Common myeloid progenitor, CD34-positive (primary cell): ENCODE results near the gene NISCH.

ENCODE experiments used
- CTCF ChIA-PET: fragments of 350-600 bp; sonication (Branson Sonifier 250); formaldehyde crosslinking; loops from one replicate; lab custom pipeline; 2021; ENCODE audit warnings: antibody characterized with exemption; lab: Charles Lee
- POLR2A ChIA-PET: fragments of 350-600 bp; sonication (Branson Sonifier 250); formaldehyde crosslinking; loops from one replicate; lab custom pipeline; 2021; ENCODE audit warnings: antibody characterized with exemption; lab: Charles Lee
- DNase-seq, 3 donors: peaks; one replicate each; pipeline versions ENCODE4 v3.0.0 to v3.0.0-alpha.2; 2013
- H3K27ac ChIP-seq, 2 experiments: 1 replicate in 1 of 2; 2 replicates in 1 of 2; pipeline ENCODE4 v1.7.0; 2013; ENCODE audit warnings: inconsistent platforms in 2 of 2, low read length in 2 of 2, mild to moderate bottlenecking in 2 of 2, low read depth in 1 of 2, moderate library complexity in 1 of 2; ENCODE audit not compliant: severe bottlenecking in 2 of 2, insufficient read depth in 1 of 2, poor library complexity in 1 of 2
- H3K27me3 ChIP-seq, 5 experiments: replicated peaks in 2 of 5; 1 replicate in 3 of 5; 2 replicates in 2 of 5; pipeline versions ENCODE4 v1.6.1 to v1.7.0; 2013; ENCODE audit warnings: low read length in 4 of 5, mild to moderate bottlenecking in 2 of 5, moderate library complexity in 2 of 5, inconsistent platforms in 1 of 5; ENCODE audit not compliant: insufficient read depth in 5 of 5, control insufficient read depth in 4 of 5
- H3K36me3 ChIP-seq, 4 experiments: 1 replicate in 2 of 4; 2 replicates in 2 of 4; pipeline versions ENCODE4 v1.6.1 to v1.7.0; 2013; ENCODE audit warnings: low read length in 3 of 4, control low read depth in 1 of 4, mild to moderate bottlenecking in 1 of 4; ENCODE audit not compliant: control insufficient read depth in 4 of 4, insufficient read depth in 4 of 4
- H3K4me1 ChIP-seq, 4 experiments: 1 replicate in 3 of 4; 2 replicates in 1 of 4; pipeline versions ENCODE4 v1.6.1 to v1.7.1; 2013; ENCODE audit warnings: low read length in 3 of 4, mild to moderate bottlenecking in 3 of 4, control low read depth in 1 of 4, inconsistent platforms in 1 of 4, moderate library complexity in 1 of 4; ENCODE audit not compliant: control insufficient read depth in 4 of 4, insufficient read depth in 4 of 4; ENCODE audit errors: control extremely low read depth in 1 of 4
- H3K4me3 ChIP-seq, 7 experiments: 1 replicate in 4 of 7; 2 replicates in 3 of 7; pipeline versions ENCODE4 v1.5.1 to v1.7.0; 2013; ENCODE audit warnings: mild to moderate bottlenecking in 7 of 7, low read length in 6 of 7, moderate library complexity in 6 of 7, inconsistent platforms in 2 of 7, low read depth in 2 of 7, control low read depth in 1 of 7; ENCODE audit not compliant: insufficient read depth in 4 of 7, control insufficient read depth in 1 of 7; ENCODE audit errors: extremely low read depth in 1 of 7
- H3K9me3 ChIP-seq, 5 experiments: 1 replicate in 4 of 5; 2 replicates in 1 of 5; pipeline versions ENCODE4 v1.6.1 to v1.7.1; 2013; ENCODE audit warnings: low read length in 4 of 5, mild to moderate bottlenecking in 2 of 5, inconsistent platforms in 1 of 5, low read depth in 1 of 5, moderate library complexity in 1 of 5; ENCODE audit not compliant: control insufficient read depth in 4 of 5, insufficient read depth in 2 of 5; ENCODE audit errors: control extremely low read depth in 1 of 5
- WGBS: methylation state at CpG from one replicate; pipeline ENCODE4 v1.1.5; 2013; ENCODE audit not compliant: insufficient coverage; 5-methylcytosine and 5-hydroxymethylcytosine counted together

The NISCH gene

DNA sequence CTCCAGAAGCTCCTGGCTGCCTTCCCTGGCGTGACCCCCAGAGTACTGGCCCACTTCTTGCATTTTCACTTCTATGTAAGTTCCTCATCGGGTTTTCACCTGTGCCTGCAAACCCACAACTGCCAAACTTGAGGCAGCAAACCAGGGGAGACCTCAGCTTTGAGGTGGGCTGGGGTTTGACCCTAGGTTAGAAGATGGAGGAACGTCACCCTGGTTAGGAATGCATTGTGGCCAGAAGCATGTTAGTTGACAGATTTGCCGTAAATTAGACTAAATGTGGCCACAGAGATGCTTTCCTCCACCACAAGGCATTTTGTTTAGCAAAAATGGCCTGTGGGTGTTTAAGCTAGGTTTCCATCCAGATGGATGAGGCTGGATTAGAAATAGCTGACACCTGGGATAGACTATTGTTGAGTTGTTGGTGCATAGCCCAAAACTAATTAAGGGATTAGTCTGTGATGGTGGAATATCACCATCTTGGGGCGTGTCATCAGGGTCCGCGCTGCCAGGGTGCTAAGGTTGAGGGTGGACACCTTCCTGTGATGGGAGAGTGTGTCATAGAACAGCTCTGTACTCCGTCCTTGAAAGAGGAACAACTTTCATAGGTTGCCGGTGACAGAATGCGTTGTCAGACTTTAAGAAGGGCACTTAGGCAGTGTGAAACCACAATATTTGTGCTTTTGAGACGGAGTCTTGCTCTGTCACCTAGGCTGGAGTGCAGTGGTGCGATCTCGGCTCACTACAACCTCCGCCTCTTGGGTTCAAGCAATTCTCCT is 3.6 kb downstream of the NISCH start:
- Histone ChIP-seq H3K27ac (no peak overlapping the region), H3K27me3 (no peaks in the 10 kb centered on the region), H3K4me3 (no peak overlapping the region), H3K4me1 (peaks cover 0 to 25% (median 23%) of the 10 kb centered on the region in 4 experiments), H3K9me3 (no peaks in the 10 kb centered on the region), H3K36me3 (peaks cover 13 to 47% (median 28%) of the 10 kb centered on the region in 4 experiments)
- no peak for DNase-seq
- WGBS, result 100% methylated on average over 5 of the region's 14 CpGs
- POLR2A ChIA-PET, result no interaction called here
- CTCF ChIA-PET, result interaction anchor here (0.9 to 7.3 kb wide), 6 partner anchors 11 to 168 kb away, joined by 3 to 61 read pairs (median 4); no protein-coding TSS in a partner anchor

DNA sequence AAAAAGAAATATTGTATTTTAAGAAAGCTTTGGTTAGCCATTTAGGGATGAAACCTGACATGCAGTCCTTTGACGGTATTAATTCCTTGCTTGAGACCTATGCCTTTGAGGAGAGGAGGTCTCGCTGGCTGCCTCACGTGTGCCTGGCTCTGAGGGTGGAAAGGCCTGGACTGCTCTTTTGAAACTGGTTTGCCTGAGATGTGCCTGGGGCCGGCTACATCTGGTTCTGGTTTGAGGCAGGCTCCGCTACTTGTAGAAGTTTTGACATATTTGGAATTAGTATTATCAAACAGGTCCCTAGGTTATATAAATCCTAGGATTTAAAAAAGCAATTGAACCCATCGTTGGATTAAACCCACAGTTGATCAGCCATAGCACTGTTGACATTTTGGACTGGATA is 6.5 kb downstream of the NISCH start:
- DNase-seq, result no peak
- ChIA-PET CTCF (interaction anchor here (1.2 to 7.3 kb wide), 3 partner anchors 8 to 50 kb away, joined by 5 to 61 read pairs (median 6); no protein-coding TSS in a partner anchor), POLR2A (no interaction called here)
- Histone ChIP-seq H3K27ac (no peak overlapping the region), H3K4me3 (no peak overlapping the region), H3K36me3 (peaks cover 15 to 60% (median 37%) of the 10 kb centered on the region in 4 experiments), H3K4me1 (peaks cover 0 to 9% (median 2%) of the 10 kb centered on the region in 4 experiments), H3K27me3 (no peaks in the 10 kb centered on the region), H3K9me3 (no peaks in the 10 kb centered on the region)
- 100% methylated on average over 4 of the region's 6 CpGs for WGBS

GRCh38 chr3:52463416-52463815 is 8.0 kb downstream of the NISCH start:
- DNase-seq, result peak in 1 of 3 donors; percentile 14
- peaks cover 0 to 3% (median 0%) of the 10 kb centered on the region in 4 experiments for H3K4me1 ChIP-seq
- no peaks in the 10 kb centered on the region for H3K9me3 ChIP-seq
- CTCF ChIA-PET, result interaction anchor here (1.7 to 7.3 kb wide), 2 partner anchors 7 to 15 kb away, joined by 6 to 61 read pairs; no protein-coding TSS in a partner anchor
- no peaks in the 10 kb centered on the region for H3K27me3 ChIP-seq
- POLR2A ChIA-PET, result no interaction called here
- H3K27ac ChIP-seq, result no peak overlapping the region
- WGBS, result 97% methylated on average over 3 of the region's 5 CpGs
- H3K36me3 ChIP-seq, result peaks cover 15 to 57% (median 31%) of the 10 kb centered on the region in 4 experiments
- no peak overlapping the region for H3K4me3 ChIP-seq

DNA sequence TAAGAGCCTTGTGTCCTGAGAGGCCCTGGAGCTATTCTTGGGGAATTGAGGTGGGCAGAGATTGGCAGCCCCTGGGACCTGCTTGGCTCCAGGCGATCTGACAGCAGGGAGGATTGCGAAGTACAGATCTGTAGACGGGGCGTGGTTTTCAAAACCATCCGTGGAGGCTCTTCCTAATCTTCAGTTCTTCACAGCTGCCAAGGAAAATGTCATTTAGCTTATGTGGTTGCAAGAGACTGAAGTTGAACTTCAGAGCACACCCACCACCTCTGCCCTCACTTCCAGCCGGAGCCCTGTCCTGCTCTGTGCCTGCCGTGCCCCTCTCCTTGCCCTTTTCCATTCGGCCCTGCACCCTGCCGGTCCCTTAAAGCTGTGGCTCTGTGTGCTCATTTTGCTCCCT is 12.9 kb downstream of the NISCH start:
- H3K4me1 ChIP-seq, result peaks cover 0 to 14% (median 0%) of the 10 kb centered on the region in 4 experiments
- no peak for DNase-seq
- peaks cover 8 to 50% (median 31%) of the 10 kb centered on the region in 4 experiments for H3K36me3 ChIP-seq
- WGBS, result 86% methylated on average over 4 of the region's 9 CpGs
- no peaks in the 10 kb centered on the region for H3K9me3 ChIP-seq
- H3K27ac ChIP-seq, result no peak overlapping the region
- H3K27me3 ChIP-seq, result no peaks in the 10 kb centered on the region
- ChIA-PET POLR2A (no interaction called here), CTCF (interaction anchor here (0.8 to 9.5 kb wide), 6 partner anchors 9 to 102 kb away, joined by 3 to 65 read pairs (median 44); partner anchors contain the start of genes SEMA3G and STAB1)
- H3K4me3 ChIP-seq, result no peak overlapping the region

GRCh38 chr3:52469001-52469400 is 13.6 kb downstream of the NISCH start:
- WGBS, result 100% methylated on average over 3 of the region's 5 CpGs
- H3K27ac ChIP-seq, result no peak overlapping the region
- ChIA-PET CTCF (interaction anchor here (2.7 to 9.5 kb wide), 6 partner anchors 9 to 93 kb away, joined by 8 to 65 read pairs (median 44); partner anchors contain the start of genes SEMA3G and STAB1), POLR2A (interaction anchor here (0.6 kb wide), 1 partner anchor 189 kb away, joined by 14 read pairs; no protein-coding TSS in a partner anchor)
- no peak overlapping the region for H3K4me3 ChIP-seq
- H3K4me1 ChIP-seq, result peaks cover 0 to 14% (median 0%) of the 10 kb centered on the region in 4 experiments
- no peak for DNase-seq
- H3K27me3 ChIP-seq, result no peaks in the 10 kb centered on the region
- H3K36me3 ChIP-seq, result peaks cover 7 to 55% (median 38%) of the 10 kb centered on the region in 4 experiments
- no peaks in the 10 kb centered on the region for H3K9me3 ChIP-seq

- Histone ChIP-seq H3K27ac (no peak overlapping the region), H3K36me3 (peaks cover 8 to 61% (median 48%) of the 10 kb centered on the region in 4 experiments), H3K4me3 (no peak overlapping the region), H3K9me3 (no peaks in the 10 kb centered on the region), H3K27me3 (no peaks in the 10 kb centered on the region), H3K4me1 (peaks cover 0 to 14% (median 0%) of the 10 kb centered on the region in 4 experiments)
- WGBS, result 100% methylated on average over 2 of the region's 4 CpGs
- POLR2A ChIA-PET, result interaction anchor here (0.5 kb wide), 1 partner anchor 72 kb away, joined by 3 read pairs; no protein-coding TSS in a partner anchor
- CTCF ChIA-PET, result interaction anchor here (1.0 to 9.5 kb wide), 15 partner anchors 11 to 95 kb away, joined by 3 to 65 read pairs (median 5); partner anchors contain the start of genes SEMA3G, STAB1, TNNC1 and UQCC5
- DNase-seq, result no peak
Observed at GRCh38 chr3:52470920-52471319, 15.5 kb downstream of the NISCH start.
